Prostate gland (tissue), 2 donors: Measurements from ENCODE around the gene LEKR1.

Experiments used
- CTCF ChIP-seq, 4 experiments: fragments of 200-600 bp in 2 of 4; fragments of 450-650 bp in 2 of 4; sonication (generic) in 2 of 4; IDR thresholded peaks; 1 replicate in 3 of 4; 2 replicates in 1 of 4; pipeline ENCODE4 v1.5.1; 2016 to 2019; ENCODE audit warnings: antibody characterized with exemption in 4 of 4, mild to moderate bottlenecking in 2 of 4, moderate library complexity in 2 of 4
- POLR2A ChIP-seq: fragments of 450-650 bp; IDR thresholded peaks from one replicate; pipeline ENCODE4 v1.6.1; 2016; ENCODE audit warnings: antibody characterized with exemption, mild to moderate bottlenecking
- POLR2AphosphoS5 ChIP-seq: sonication (generic); formaldehyde crosslinking; IDR thresholded peaks from one replicate; pipeline ENCODE4 v1.6.1; 2017; ENCODE audit warnings: antibody characterized with exemption

GRCh38 chr3:157086775-157087174 is 260.6 kb downstream of the LEKR1 start:
- TF ChIP-seq CTCF (IDR thresholded peaks at IDR 0.05) (no peak), POLR2A (no peak), POLR2AphosphoS5 (no peak)
